ENCODE results near the gene ROBO1.

- TF ChIP-seq POLR2A (IDR thresholded peaks at IDR 0.05; ENCODE audit: low read depth, low read length) (no peak), POLR2AphosphoS5 (IDR thresholded peaks at IDR 0.05; ENCODE audit: insufficient read depth, low read depth, low read length) (no peak)
These were observed 1084.5 kb downstream of the ROBO1 start for GRCh38 chr3:78683284-78683683.

All from endothelial cell of umbilical vein (primary cell).